ENCODE results near the gene ACSL6. TPM values are rescaled to one million over a fixed set of nuclear protein-coding genes. Genes with fewer than 3 reads are reported as not detected.

The ACSL6 gene
- total RNA-seq, 1 donor from 2014 or later, result 0.97 TPM

DNA sequence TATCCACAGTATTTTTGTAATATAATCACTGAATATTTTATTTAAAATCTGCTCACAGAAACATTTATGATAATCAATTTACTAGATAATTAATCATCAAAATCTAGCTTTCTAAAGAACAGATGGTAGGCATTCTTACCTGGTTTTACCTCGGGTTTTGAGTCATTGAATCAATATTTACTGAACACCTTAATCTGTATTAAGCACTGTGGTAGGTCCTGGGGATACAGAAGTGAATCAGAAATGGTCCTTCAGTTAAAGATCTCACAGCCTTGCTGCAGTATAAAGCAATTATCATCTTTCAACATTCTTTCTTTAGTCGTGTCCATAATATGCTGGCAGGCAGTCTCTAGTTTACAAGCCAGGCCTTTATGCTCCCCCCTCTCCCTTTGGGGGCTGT lies 64.0 kb downstream of the ACSL6 start:
- Mint-ChIP-seq H3K36me3 (no peaks in the 10 kb centered on the region), H3K4me3 (no peak overlapping the region), H3K4me1 (ENCODE audit: unreplicated experiment) (no peaks in the 10 kb centered on the region), H3K27me3 (peaks cover 3% of the 10 kb centered on the region), H3K9me3 (no peaks in the 10 kb centered on the region), H3K27ac (no peak overlapping the region)
- TF ChIP-seq CTCF (conservative IDR thresholded peaks at IDR 0.05), result no peak
- DNase-seq (ENCODE audit: extremely low spot score, unreplicated experiment), result no peak

DNA sequence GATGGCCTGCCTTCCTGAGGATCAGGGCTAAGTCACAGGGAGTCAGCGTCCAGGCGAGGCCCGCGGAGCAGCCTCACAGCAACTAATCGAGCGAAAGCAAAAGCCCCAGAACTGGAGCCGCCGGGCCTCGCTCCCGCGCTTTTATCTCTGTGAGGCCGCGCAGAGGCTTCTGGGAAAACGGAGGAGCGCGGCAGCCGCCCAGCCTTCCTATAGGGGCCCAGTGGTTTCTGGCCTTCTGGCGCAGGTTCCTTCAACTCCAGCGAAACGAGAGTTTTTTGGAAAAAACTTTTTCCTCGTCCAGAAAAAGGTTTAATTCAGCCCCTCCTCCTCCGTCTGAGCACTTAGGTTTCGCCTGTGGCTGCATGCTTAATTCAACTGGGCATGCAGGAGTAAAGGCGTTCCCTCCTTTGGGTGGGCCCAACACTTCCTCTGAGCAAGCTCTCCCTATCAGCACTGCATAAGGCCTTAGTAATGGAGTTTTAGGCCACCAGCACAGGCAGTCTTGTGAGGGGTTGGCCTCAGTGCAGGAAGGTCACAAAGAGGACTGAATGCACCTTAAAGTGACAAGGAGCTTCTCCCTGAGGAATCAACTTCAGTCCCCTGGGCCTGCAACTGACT lies 65.8 kb downstream of the ACSL6 start, which contains the start of gene MEIKIN:
MEIKIN (minus strand) TSS at position 113 of the 618 bp plus-strand sequence. CDS start 158 bp downstream, outside the sequence.
- no peak within 1 kb of the TSS for H3K27ac Mint-ChIP-seq
- H3K4me3 Mint-ChIP-seq, result no peak within 1 kb of the TSS
- H3K4me1 Mint-ChIP-seq (ENCODE audit: unreplicated experiment), result no peaks in the 10 kb centered on the region
- H3K9me3 Mint-ChIP-seq, result no peaks in the 10 kb centered on the region
- no peak for DNase-seq (ENCODE audit: extremely low spot score, unreplicated experiment)
- no peaks in the 10 kb centered on the region for H3K36me3 Mint-ChIP-seq
- peaks cover 3% of the 10 kb centered on the region for H3K27me3 Mint-ChIP-seq
- no peak for TF ChIP-seq CTCF (conservative IDR thresholded peaks at IDR 0.05)

DNA sequence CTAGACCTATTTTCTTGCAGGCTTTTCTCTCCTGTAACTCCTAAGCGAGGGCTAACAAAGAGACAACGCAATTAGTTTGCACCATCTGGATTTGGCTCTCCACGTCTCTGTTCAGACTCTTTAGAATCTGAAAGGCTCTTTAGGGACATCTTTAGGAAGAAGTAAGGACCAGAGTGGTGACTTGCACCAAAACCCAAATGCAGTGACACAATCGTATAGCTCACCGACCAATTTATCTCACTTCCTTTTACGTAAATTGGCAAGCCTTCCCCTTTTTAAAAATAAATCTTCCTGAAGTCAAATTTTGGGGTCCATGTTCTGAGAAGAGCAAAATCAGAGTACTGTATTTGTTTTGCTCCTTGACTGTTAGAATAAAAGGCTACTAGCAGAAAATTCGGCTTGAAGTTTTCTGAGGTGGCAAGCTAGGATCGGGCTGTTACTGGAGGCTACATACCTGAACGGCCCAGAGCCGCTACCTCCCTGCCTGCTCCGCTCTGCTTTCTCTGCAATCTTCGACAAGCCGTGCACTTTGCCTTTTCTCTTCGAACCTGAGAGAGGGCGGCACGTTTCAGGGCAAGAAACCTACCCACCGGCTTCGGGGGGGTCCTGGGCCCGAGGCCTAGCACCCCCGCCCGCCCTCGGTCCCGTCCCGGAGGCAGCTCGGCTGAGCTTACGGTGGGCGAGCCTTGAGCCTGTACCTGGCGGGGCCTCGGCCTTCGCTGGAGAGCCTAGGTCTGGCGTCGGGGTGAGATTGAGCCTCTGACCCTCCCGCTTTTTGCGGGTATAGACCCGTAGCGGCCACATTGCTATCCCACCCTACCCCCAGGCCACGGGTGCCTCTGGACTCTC lies 66.5 kb downstream of the ACSL6 start:
- Mint-ChIP-seq H3K36me3 (no peaks in the 10 kb centered on the region), H3K27me3 (peaks cover 3% of the 10 kb centered on the region), H3K4me1 (ENCODE audit: unreplicated experiment) (no peaks in the 10 kb centered on the region), H3K4me3 (no peak overlapping the region), H3K9me3 (no peaks in the 10 kb centered on the region), H3K27ac (no peak overlapping the region)
- TF ChIP-seq CTCF (conservative IDR thresholded peaks at IDR 0.05), result no peak
- no peak for DNase-seq (ENCODE audit: extremely low spot score, unreplicated experiment)

- Mint-ChIP-seq H3K4me3 (no peak overlapping the region), H3K9me3 (no peaks in the 10 kb centered on the region), H3K36me3 (no peaks in the 10 kb centered on the region), H3K27ac (no peak overlapping the region), H3K27me3 (peaks cover 3% of the 10 kb centered on the region), H3K4me1 (ENCODE audit: unreplicated experiment) (no peaks in the 10 kb centered on the region)
- no peak for DNase-seq (ENCODE audit: extremely low spot score, unreplicated experiment)
- no peak for TF ChIP-seq CTCF (conservative IDR thresholded peaks at IDR 0.05)
Measured at GRCh38 chr5:131943916-131944315, 67.5 kb downstream of the ACSL6 start.

DNA sequence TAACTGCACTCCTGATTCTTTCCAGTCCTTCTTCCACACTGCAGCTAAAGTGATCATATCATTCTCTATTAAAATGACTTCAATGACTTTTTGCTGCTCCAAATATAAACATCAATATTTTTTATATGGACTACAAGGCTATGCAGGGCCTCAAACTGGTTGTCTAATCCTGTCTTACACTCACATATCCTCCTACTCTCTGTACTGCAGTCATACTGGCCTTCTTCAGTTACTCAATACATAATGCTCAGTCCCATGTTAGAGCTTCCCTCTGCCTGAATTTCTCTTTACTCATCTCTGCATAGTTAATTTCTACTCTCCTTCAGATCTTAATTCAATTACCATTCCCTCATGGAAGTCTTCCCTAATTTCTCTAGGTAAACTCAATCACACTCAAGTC lies 69.4 kb downstream of the ACSL6 start:
- Mint-ChIP-seq H3K4me1 (ENCODE audit: unreplicated experiment) (no peaks in the 10 kb centered on the region), H3K27me3 (no peaks in the 10 kb centered on the region), H3K9me3 (no peaks in the 10 kb centered on the region), H3K4me3 (no peak overlapping the region), H3K27ac (no peak overlapping the region), H3K36me3 (no peaks in the 10 kb centered on the region)
- no peak for DNase-seq (ENCODE audit: extremely low spot score, unreplicated experiment)
- no peak for TF ChIP-seq CTCF (conservative IDR thresholded peaks at IDR 0.05)

Measured in type B pancreatic cell (in vitro differentiated cells).